GM20000 (cell line): ENCODE results near the gene ZNF329.

ENCODE experiments used
- DNase-seq: peaks from one replicate; pipeline ENCODE4 v3.0.0; 2012; ENCODE audit warnings: low spot score
- CTCF ChIP-seq: IDR thresholded peaks from 2 replicates; pipeline ENCODE4 v1.5.1; 2012; ENCODE audit warnings: mild to moderate bottlenecking, control low read depth; ENCODE audit errors: extremely low read depth, missing control alignments

The ZNF329 gene

GRCh38 chr19:58093071-58093470 lies 57.5 kb downstream of the ZNF329 start:
- no peak for DNase-seq
- TF ChIP-seq CTCF: no peak

GRCh38 chr19:58091251-58091995 lies 59.2 kb downstream of the ZNF329 start:
- TF ChIP-seq CTCF: no peak
- DNase-seq: no peak

GRCh38 chr19:58089846-58090245 lies 60.7 kb downstream of the ZNF329 start:
- TF ChIP-seq CTCF: no peak
- no peak for DNase-seq

- DNase-seq: no peak
- no peak for TF ChIP-seq CTCF
These were observed 62.0 kb downstream of the ZNF329 start for GRCh38 chr19:58088521-58089052.

- TF ChIP-seq CTCF: no peak
- DNase-seq: no peak
These were observed 63.5 kb downstream of the ZNF329 start for GRCh38 chr19:58086825-58087710.

- DNase-seq: no peak
- TF ChIP-seq CTCF: no peak
These were observed 65.2 kb downstream of the ZNF329 start for GRCh38 chr19:58085348-58085875.
